ENCODE measurements around the gene COL13A1.

COL13A1 gene

DNA sequence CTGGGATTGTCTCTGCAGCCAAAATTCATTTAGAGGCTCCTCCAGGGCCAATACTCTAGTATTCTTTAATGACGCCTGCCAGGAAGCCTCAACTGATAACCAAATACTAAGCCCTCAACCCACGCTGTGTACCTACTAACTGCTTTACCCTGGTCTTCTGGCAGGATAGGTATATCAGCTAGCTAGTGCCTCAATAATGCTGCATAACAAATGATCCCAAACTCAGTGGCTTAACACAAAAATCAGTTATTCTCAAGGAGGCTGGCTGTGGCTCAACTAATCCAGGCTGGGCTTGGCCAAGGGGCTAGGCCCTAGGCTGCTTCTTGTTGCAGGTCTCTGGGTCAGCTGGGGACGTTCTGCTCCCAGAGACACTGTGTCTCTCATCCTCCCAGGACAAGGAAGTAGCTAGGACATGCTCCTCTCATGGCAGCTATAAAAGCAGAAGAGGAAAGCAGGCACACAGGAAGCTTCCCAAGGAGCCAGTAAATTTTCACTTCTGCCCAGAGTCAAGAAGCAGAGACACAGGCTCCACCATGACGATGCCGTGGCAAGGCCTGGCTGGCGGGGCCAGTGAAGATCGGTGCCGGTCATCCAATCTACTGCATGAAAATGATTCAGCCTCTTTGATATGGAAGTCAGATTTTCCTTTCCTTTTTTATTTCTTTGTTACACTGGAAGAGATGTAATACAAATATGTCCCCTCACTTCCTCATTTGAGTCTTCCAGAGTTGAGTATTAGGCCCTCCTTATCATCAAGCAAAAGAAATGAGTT lies 28.6 kb upstream of the COL13A1 start:
- H3K27ac Mint-ChIP-seq = no peak overlapping the region
- peaks cover 32 to 62% of the 10 kb centered on the region in 2 donors for H3K27me3 Mint-ChIP-seq
- no peaks in the 10 kb centered on the region for H3K9me3 Mint-ChIP-seq
- ATAC-seq (replicated peaks) (no peak), DNase-seq (no peak)
- H3K36me3 Mint-ChIP-seq (ENCODE audit: insufficient read depth) = no peaks in the 10 kb centered on the region
- H3K4me3 Mint-ChIP-seq = no peak overlapping the region
- H3K4me1 Mint-ChIP-seq (ENCODE audit: low read depth in 2 of 2) = peaks cover 0 to 2% of the 10 kb centered on the region in 2 donors

- Mint-ChIP-seq H3K9me3 (no peaks in the 10 kb centered on the region), H3K27me3 (peaks cover 21 to 47% of the 10 kb centered on the region in 2 donors), H3K4me1 (ENCODE audit: low read depth in 2 of 2) (no peaks in the 10 kb centered on the region), H3K27ac (no peak overlapping the region), H3K36me3 (ENCODE audit: insufficient read depth) (no peaks in the 10 kb centered on the region), H3K4me3 (no peak overlapping the region)
- DNase-seq (no peak), ATAC-seq (replicated peaks) (no peak)
These were observed 27.1 kb upstream of the COL13A1 start for GRCh38 chr10:69774596-69774995.

- H3K27ac Mint-ChIP-seq = no peak overlapping the region
These were observed 21.6 kb upstream of the COL13A1 start for GRCh38 chr10:69780077-69780476.

DNA sequence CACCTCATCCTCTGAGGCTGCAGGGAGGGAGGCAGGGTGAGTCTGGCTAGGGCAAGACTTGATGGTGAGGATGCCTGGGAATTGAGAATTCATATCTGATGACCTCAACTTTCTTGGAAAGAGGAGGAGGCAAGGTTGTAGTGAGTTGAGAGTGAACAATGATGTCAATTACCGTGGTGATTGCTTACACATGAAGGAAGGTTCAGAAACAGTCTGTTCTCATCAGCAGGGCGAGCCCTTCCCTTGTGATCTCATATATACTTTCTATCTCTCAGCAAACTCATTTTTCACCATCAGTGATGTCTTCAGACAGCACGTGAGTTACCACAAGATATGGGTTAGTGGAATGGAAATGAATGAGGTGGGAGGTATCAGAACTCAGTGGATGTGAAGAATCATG lies 20.1 kb upstream of the COL13A1 start:
- no peak for ATAC-seq (replicated peaks)
- Mint-ChIP-seq H3K27ac (no peak overlapping the region), H3K9me3 (no peaks in the 10 kb centered on the region), H3K27me3 (peaks cover 0 to 17% of the 10 kb centered on the region in 2 donors), H3K4me3 (no peak overlapping the region), H3K36me3 (ENCODE audit: insufficient read depth) (no peaks in the 10 kb centered on the region), H3K4me1 (ENCODE audit: low read depth in 2 of 2) (no peaks in the 10 kb centered on the region)
- DNase-seq = no peak

More at GRCh38 chr10:69780077-69780476, 21.6 kb upstream of the COL13A1 start:
- no peak overlapping the region for H3K4me3 Mint-ChIP-seq
- ATAC-seq (replicated peaks) = no peak
- no peaks in the 10 kb centered on the region for H3K4me1 Mint-ChIP-seq (ENCODE audit: low read depth in 2 of 2)
- H3K9me3 Mint-ChIP-seq = no peaks in the 10 kb centered on the region
- DNase-seq = no peak
- no peaks in the 10 kb centered on the region for H3K36me3 Mint-ChIP-seq (ENCODE audit: insufficient read depth)
- H3K27me3 Mint-ChIP-seq = peaks cover 8 to 14% of the 10 kb centered on the region in 2 donors

DNA sequence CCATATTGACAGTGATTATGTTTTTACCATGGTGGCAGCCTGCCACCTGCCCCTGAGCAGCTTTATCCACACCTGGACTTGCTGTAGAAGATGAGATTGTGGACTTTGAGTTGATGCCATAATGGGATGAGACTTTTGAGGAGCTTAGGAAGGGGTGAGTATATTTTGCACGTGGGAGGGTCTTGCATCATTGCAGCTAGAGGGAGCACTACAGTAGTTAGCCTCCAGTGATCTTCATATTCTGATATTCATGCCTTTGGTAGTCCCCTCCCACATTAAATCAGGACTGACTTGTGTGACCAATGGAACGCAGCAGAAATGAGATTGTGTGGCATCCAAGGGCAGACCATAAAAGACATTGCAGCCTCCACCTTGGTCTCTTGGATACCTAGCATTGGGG lies 18.2 kb upstream of the COL13A1 start:
- no peak for ATAC-seq (replicated peaks)
- H3K27ac Mint-ChIP-seq = no peak overlapping the region

DNA sequence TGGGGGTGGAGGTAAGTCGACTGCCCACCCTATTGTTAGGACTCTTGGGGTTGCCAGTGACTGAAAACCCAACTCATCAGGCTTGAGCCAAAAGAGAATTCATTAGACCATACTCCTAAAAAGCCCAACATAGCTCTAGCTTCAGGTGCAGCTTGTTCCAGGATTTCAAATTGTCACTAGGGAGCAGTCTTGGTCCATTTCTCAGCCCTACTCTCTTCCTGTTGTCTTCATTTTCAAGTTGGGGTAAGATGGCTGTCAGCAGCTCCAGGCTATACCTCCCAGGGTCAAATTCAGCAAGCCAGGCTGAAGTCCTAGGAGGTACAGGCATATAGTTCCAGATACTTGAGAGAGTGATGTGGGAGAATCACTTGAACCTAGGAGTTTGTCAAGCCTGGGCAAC lies 14.9 kb upstream of the COL13A1 start:
- peaks cover 4 to 41% of the 10 kb centered on the region in 2 donors for H3K27me3 Mint-ChIP-seq
- ATAC-seq (replicated peaks) = no peak
- H3K4me3 Mint-ChIP-seq = no peak overlapping the region
- H3K36me3 Mint-ChIP-seq (ENCODE audit: insufficient read depth) = no peaks in the 10 kb centered on the region
- no peak for DNase-seq
- H3K9me3 Mint-ChIP-seq = peaks cover 0 to 2% of the 10 kb centered on the region in 2 donors
- H3K27ac Mint-ChIP-seq = no peak overlapping the region
- no peaks in the 10 kb centered on the region for H3K4me1 Mint-ChIP-seq (ENCODE audit: low read depth in 2 of 2)

More for the DNA sequence above, 18.2 kb upstream of the COL13A1 start:
- no peak for DNase-seq
- no peaks in the 10 kb centered on the region for H3K36me3 Mint-ChIP-seq (ENCODE audit: insufficient read depth)
- no peak overlapping the region for H3K4me3 Mint-ChIP-seq
- H3K9me3 Mint-ChIP-seq = no peaks in the 10 kb centered on the region
- H3K4me1 Mint-ChIP-seq (ENCODE audit: low read depth in 2 of 2) = no peaks in the 10 kb centered on the region
- H3K27me3 Mint-ChIP-seq = peaks cover 4 to 28% of the 10 kb centered on the region in 2 donors

DNA sequence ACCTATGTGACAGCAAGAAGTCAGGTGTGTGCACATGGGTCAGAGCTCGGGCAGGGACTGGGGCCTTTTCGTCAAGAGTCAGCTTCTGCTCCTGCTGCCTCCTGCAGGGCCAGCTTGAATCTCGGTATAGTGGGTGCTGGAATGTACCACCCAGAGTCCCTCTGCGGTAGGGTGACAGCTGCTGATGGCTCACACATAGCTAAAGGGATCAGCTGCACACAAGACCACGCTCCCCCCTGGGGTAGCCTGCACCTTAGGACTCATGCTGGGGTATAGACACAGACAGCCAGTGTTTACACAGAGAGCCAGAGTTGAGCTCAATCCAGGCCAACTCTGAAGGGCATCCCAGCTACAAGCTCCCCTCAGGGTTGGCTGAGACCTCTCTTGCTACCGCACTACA lies 14.0 kb upstream of the COL13A1 start:
- ATAC-seq (replicated peaks) = no peak
- Mint-ChIP-seq H3K4me3 (no peak overlapping the region), H3K27me3 (peaks cover 8 to 49% of the 10 kb centered on the region in 2 donors), H3K36me3 (ENCODE audit: insufficient read depth) (no peaks in the 10 kb centered on the region), H3K9me3 (peaks cover 0 to 5% of the 10 kb centered on the region in 2 donors), H3K4me1 (ENCODE audit: low read depth in 2 of 2) (no peaks in the 10 kb centered on the region), H3K27ac (no peak overlapping the region)
- no peak for DNase-seq

DNA sequence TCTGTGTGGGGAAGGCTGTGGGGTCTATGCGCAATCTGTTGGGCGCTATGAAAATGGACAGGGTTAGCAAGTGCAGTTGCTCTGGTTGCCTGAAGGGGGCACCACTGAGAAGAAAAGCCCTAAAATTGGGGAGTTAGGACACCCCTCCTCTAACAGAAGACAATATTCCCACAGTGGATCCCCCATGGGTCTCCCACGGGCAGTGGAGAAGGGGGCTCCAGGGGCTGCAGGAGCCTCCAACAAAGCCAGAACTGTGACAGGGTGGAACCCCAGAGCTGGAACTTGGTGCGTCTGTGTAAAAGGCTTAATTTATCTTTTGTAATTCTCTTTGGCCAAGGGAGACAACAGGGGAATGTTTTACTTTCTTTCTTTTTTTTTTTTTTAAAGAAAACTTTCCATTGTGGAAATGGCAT lies 12.5 kb upstream of the COL13A1 start:
- Mint-ChIP-seq H3K27me3 (peaks cover 15 to 64% of the 10 kb centered on the region in 2 donors), H3K27ac (no peak overlapping the region), H3K4me1 (ENCODE audit: low read depth in 2 of 2) (no peaks in the 10 kb centered on the region), H3K4me3 (no peak overlapping the region), H3K36me3 (ENCODE audit: insufficient read depth) (no peaks in the 10 kb centered on the region), H3K9me3 (peaks cover 0 to 5% of the 10 kb centered on the region in 2 donors)
- no peak for ATAC-seq (replicated peaks)
- no peak for DNase-seq

DNA sequence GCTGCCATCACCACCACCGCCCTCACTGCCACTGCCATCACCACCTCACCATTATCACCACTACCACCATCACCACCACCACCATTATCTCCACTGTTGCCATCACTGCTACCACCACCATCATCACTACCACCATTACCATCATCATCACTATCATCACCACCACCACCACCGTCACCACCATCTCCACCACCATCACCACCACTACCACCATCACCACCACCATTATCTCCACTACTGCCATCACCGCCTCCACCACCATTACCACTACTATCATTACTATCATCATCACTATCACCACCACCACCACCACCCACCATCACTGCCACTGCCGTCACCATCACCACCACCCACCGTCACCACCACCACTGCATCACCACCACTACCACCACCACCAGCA lies 9.9 kb upstream of the COL13A1 start:
- ATAC-seq (replicated peaks) (no peak), DNase-seq (no peak)
- Mint-ChIP-seq H3K27me3 (peaks cover 22 to 69% of the 10 kb centered on the region in 2 donors), H3K9me3 (peaks cover 5 to 7% of the 10 kb centered on the region in 2 donors), H3K4me1 (ENCODE audit: low read depth in 2 of 2) (no peaks in the 10 kb centered on the region), H3K27ac (no peak overlapping the region), H3K4me3 (no peak overlapping the region), H3K36me3 (ENCODE audit: insufficient read depth) (no peaks in the 10 kb centered on the region)

GRCh38 chr10:69792341-69792740 lies 9.4 kb upstream of the COL13A1 start:
- Mint-ChIP-seq H3K27ac (no peak overlapping the region), H3K4me3 (no peak overlapping the region), H3K36me3 (ENCODE audit: insufficient read depth) (no peaks in the 10 kb centered on the region), H3K9me3 (peaks cover 5 to 7% of the 10 kb centered on the region in 2 donors), H3K4me1 (ENCODE audit: low read depth in 2 of 2) (no peaks in the 10 kb centered on the region), H3K27me3 (peaks cover 27 to 69% of the 10 kb centered on the region in 2 donors)
- DNase-seq (no peak), ATAC-seq (replicated peaks) (no peak)

- no peak overlapping the region for H3K4me3 Mint-ChIP-seq
- no peak overlapping the region for H3K27ac Mint-ChIP-seq
- no peaks in the 10 kb centered on the region for H3K4me1 Mint-ChIP-seq (ENCODE audit: low read depth in 2 of 2)
- DNase-seq (no peak), ATAC-seq (replicated peaks) (no peak)
- H3K36me3 Mint-ChIP-seq (ENCODE audit: insufficient read depth) = no peaks in the 10 kb centered on the region
- peaks cover 5 to 7% of the 10 kb centered on the region in 2 donors for H3K9me3 Mint-ChIP-seq
- peaks cover 36 to 83% of the 10 kb centered on the region in 2 donors for H3K27me3 Mint-ChIP-seq
These were observed 7.0 kb upstream of the COL13A1 start for GRCh38 chr10:69794673-69795072.

DNA sequence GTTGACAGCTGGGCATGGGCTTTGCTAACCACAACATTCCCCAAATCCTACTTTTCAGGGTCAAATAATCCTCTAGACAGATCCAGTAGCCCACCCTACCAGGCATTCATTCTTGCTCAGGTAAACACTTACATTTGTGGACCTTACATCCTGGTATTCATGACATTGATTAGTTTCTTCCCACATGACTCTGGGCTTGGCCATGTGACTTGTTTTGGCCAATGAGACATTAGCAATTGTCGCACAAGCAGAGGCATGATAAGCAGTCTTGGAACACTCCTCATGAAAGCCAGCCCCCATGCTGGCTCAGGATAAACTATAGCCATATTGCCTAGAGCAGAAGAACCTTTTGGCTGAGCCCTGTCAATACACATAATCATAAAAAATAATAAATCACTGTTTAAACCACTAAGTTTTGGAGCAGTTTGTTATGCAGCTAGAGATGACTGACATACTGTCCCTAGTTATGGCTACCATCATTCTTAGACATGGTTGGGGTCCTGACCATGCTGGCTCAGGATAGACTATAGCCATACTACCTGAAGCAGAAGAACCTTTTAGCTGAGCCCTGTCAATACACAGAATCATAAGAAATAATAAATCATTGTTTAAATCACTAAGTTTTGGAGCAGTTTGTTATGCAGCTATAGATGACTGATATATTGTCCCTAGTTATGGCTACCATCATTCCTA lies 6.3 kb upstream of the COL13A1 start:
- H3K9me3 Mint-ChIP-seq = peaks cover 5 to 7% of the 10 kb centered on the region in 2 donors
- peaks cover 39 to 90% of the 10 kb centered on the region in 2 donors for H3K27me3 Mint-ChIP-seq
- no peaks in the 10 kb centered on the region for H3K4me1 Mint-ChIP-seq (ENCODE audit: low read depth in 2 of 2)
- H3K36me3 Mint-ChIP-seq (ENCODE audit: insufficient read depth) = no peaks in the 10 kb centered on the region
- no peak overlapping the region for H3K27ac Mint-ChIP-seq
- DNase-seq (no peak), ATAC-seq (replicated peaks) (no peak)
- H3K4me3 Mint-ChIP-seq = no peak overlapping the region

DNA sequence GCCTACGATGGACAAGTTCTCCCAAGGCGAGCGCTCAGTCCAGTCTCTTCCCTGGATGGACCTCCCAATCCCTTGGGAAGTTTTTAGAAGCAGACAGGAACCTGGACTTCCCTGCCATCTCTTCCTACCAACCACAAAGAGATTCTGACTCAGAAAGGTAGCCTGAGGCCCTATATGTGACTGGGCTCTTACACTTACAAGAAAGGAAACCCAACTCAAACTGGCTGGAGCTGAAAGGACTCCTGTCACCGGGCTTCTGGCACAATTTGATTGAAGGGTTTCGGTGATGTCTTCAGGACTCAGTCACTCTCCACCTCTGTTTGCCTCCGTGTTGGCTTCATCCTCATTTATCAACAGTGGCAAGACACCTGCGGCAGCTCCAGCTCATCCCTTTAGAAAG lies 3.7 kb upstream of the COL13A1 start:
- ATAC-seq (replicated peaks) = no peak
- peaks cover 6 to 10% of the 10 kb centered on the region in 2 donors for H3K4me1 Mint-ChIP-seq (ENCODE audit: low read depth in 2 of 2)
- H3K9me3 Mint-ChIP-seq = peaks cover 0 to 7% of the 10 kb centered on the region in 2 donors
- no peaks in the 10 kb centered on the region for H3K36me3 Mint-ChIP-seq (ENCODE audit: insufficient read depth)
- H3K4me3 Mint-ChIP-seq = no peak overlapping the region
- no peak overlapping the region for H3K27ac Mint-ChIP-seq
- no peak for DNase-seq
- peaks cover 48 to 86% of the 10 kb centered on the region in 2 donors for H3K27me3 Mint-ChIP-seq

DNA sequence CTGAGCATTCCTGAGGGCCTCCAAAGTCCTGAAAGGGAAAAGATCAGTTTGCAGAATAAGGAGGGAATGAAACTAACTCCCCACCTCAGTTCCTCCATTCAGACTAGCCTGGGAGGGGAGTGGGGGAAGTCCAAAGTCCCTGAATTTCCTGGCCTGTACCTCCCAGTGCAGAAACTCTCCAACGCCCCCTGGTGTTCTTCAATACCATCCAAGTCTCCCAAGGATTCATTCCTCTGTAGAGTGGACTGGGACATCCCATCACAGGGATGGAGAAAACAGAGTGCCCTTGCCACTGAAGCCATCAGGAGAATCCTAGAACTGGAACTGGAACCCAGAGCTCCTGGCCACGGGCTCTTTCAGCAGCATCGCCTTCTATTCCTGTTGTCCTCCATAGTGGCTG lies 1.6 kb upstream of the COL13A1 start:
- Mint-ChIP-seq H3K4me1 (ENCODE audit: low read depth in 2 of 2) (peaks cover 6 to 10% of the 10 kb centered on the region in 2 donors), H3K27me3 (peaks cover 64 to 88% of the 10 kb centered on the region in 2 donors), H3K4me3 (no peak overlapping the region), H3K36me3 (ENCODE audit: insufficient read depth) (no peaks in the 10 kb centered on the region), H3K9me3 (peaks cover 0 to 7% of the 10 kb centered on the region in 2 donors), H3K27ac (no peak overlapping the region)
- DNase-seq = no peak
- no peak for ATAC-seq (replicated peaks)
